ENCODE measurements around the gene PNMA6A. TPM values are rescaled to one million over a fixed set of nuclear protein-coding genes. Genes with fewer than 3 reads are reported as not detected.
"Not testable (repeated sequence)": the region's sequence is repeated elsewhere in the genome, so short reads cannot be mapped to it uniquely, and the experiment has no call there.

PNMA6A gene
- polyA plus RNA-seq (2013, experiment 1 of 2), result 1.9 TPM
- 2.1 TPM for polyA plus RNA-seq (2013, experiment 2 of 2)

- not testable (repeated sequence) for H3K27me3 ChIP-seq (ENCODE audit: insufficient read depth, low read length, poor library complexity); H3K79me2 ChIP-seq (ENCODE audit: control insufficient read depth, insufficient read depth, low read length); H2BK5ac ChIP-seq (ENCODE audit: low read length); H3K27ac ChIP-seq (ENCODE audit: low read depth, low read length); H2AK5ac ChIP-seq (ENCODE audit: low read length); H3K4ac ChIP-seq (ENCODE audit: low read depth, low read length); H4K5ac ChIP-seq (ENCODE audit: low read length); H3K18ac ChIP-seq (ENCODE audit: low read length); H3K36me3 ChIP-seq (ENCODE audit: control insufficient read depth, insufficient read depth, low read length); H4K8ac ChIP-seq (ENCODE audit: low read depth, low read length); DNase-seq; H3K56ac ChIP-seq (ENCODE audit: low read length); H3K4me2 ChIP-seq (ENCODE audit: low read length); H3K79me1 ChIP-seq (ENCODE audit: low read length); H3K4me1 ChIP-seq (ENCODE audit: control insufficient read depth, low read depth, low read length); H2BK120ac ChIP-seq (ENCODE audit: low read depth, low read length); H2BK15ac ChIP-seq (replicated peaks; ENCODE audit: low read depth); H3K23ac ChIP-seq (ENCODE audit: low read length); H3K4me3 ChIP-seq (ENCODE audit: low read length); H3K9ac ChIP-seq (ENCODE audit: low read length)
- WGBS (ENCODE audit: extremely low coverage, insufficient coverage, low lambda C conversion rate), result no CpG with 5 or more reads among the region's 76 CpGs
Measured at GRCh38 chrX:153071909-153072583, at the start of gene PNMA6A. TSS of gene PNMA6A (plus strand) at chrX:153072454. CDS start at chrX:153073063, 609 bp downstream.

GRCh38 chrX:153026501-153026900 is 45.8 kb upstream of the PNMA6A start:
- H4K8ac ChIP-seq (ENCODE audit: low read depth, low read length); H3K18ac ChIP-seq (ENCODE audit: low read length); H3K4me2 ChIP-seq (ENCODE audit: low read length); H3K27ac ChIP-seq (ENCODE audit: low read depth, low read length); H3K9ac ChIP-seq (ENCODE audit: low read length); H4K5ac ChIP-seq (ENCODE audit: low read length); H3K4me3 ChIP-seq (ENCODE audit: low read length); H2BK15ac ChIP-seq (replicated peaks; ENCODE audit: low read depth); H2BK120ac ChIP-seq (ENCODE audit: low read depth, low read length); H3K27me3 ChIP-seq (ENCODE audit: insufficient read depth, low read length, poor library complexity); H3K4me1 ChIP-seq (ENCODE audit: control insufficient read depth, low read depth, low read length); H3K56ac ChIP-seq (ENCODE audit: low read length); H3K4ac ChIP-seq (ENCODE audit: low read depth, low read length); H3K79me1 ChIP-seq (ENCODE audit: low read length); H2BK5ac ChIP-seq (ENCODE audit: low read length); H3K79me2 ChIP-seq (ENCODE audit: control insufficient read depth, insufficient read depth, low read length); H2AK5ac ChIP-seq (ENCODE audit: low read length); H3K36me3 ChIP-seq (ENCODE audit: control insufficient read depth, insufficient read depth, low read length); H3K23ac ChIP-seq (ENCODE audit: low read length); DNase-seq: not testable (repeated sequence)
- WGBS (ENCODE audit: extremely low coverage, insufficient coverage, low lambda C conversion rate), result 88% methylated on average over 1 of the region's 2 CpGs

- H3K4me1 ChIP-seq (ENCODE audit: control insufficient read depth, low read depth, low read length); H3K27ac ChIP-seq (ENCODE audit: low read depth, low read length); H3K4ac ChIP-seq (ENCODE audit: low read depth, low read length); H3K18ac ChIP-seq (ENCODE audit: low read length); H3K36me3 ChIP-seq (ENCODE audit: control insufficient read depth, insufficient read depth, low read length); H4K5ac ChIP-seq (ENCODE audit: low read length); H3K27me3 ChIP-seq (ENCODE audit: insufficient read depth, low read length, poor library complexity); H3K23ac ChIP-seq (ENCODE audit: low read length); H2BK5ac ChIP-seq (ENCODE audit: low read length); H4K8ac ChIP-seq (ENCODE audit: low read depth, low read length); H3K79me1 ChIP-seq (ENCODE audit: low read length); H3K9ac ChIP-seq (ENCODE audit: low read length); H3K4me3 ChIP-seq (ENCODE audit: low read length); H2BK15ac ChIP-seq (replicated peaks; ENCODE audit: low read depth); H2AK5ac ChIP-seq (ENCODE audit: low read length); H3K4me2 ChIP-seq (ENCODE audit: low read length); H3K79me2 ChIP-seq (ENCODE audit: control insufficient read depth, insufficient read depth, low read length); H3K56ac ChIP-seq (ENCODE audit: low read length); DNase-seq; H2BK120ac ChIP-seq (ENCODE audit: low read depth, low read length): not testable (repeated sequence)
- WGBS (ENCODE audit: extremely low coverage, insufficient coverage, low lambda C conversion rate), result no CpG with 5 or more reads among the region's 11 CpGs
Measured at GRCh38 chrX:153028487-153028886, 43.8 kb upstream of the PNMA6A start.

- no peak overlapping the region for H4K5ac ChIP-seq (ENCODE audit: low read length)
- DNase-seq, result no peak
Measured at GRCh38 chrX:153029162-153029561, 43.1 kb upstream of the PNMA6A start.

GRCh38 chrX:153029875-153030274 is 42.4 kb upstream of the PNMA6A start:
- H2BK15ac ChIP-seq (replicated peaks; ENCODE audit: low read depth), result no peak overlapping the region
- no peak overlapping the region for H3K56ac ChIP-seq (ENCODE audit: low read length)
- no peak overlapping the region for H3K23ac ChIP-seq (ENCODE audit: low read length)
- no CpG with 5 or more reads among the region's 11 CpGs for WGBS (ENCODE audit: extremely low coverage, insufficient coverage, low lambda C conversion rate)
- H2BK120ac ChIP-seq (ENCODE audit: low read depth, low read length), result no peak overlapping the region
- no peak for DNase-seq
- no peaks in the 10 kb centered on the region for H3K36me3 ChIP-seq (ENCODE audit: control insufficient read depth, insufficient read depth, low read length)
- H3K4me1 ChIP-seq (ENCODE audit: control insufficient read depth, low read depth, low read length), result no peaks in the 10 kb centered on the region
- no peaks in the 10 kb centered on the region for H3K27me3 ChIP-seq (ENCODE audit: insufficient read depth, low read length, poor library complexity)
- no peak overlapping the region for H3K4me2 ChIP-seq (ENCODE audit: low read length)
- no peak overlapping the region for H2AK5ac ChIP-seq (ENCODE audit: low read length)
- H3K9ac ChIP-seq (ENCODE audit: low read length), result no peak overlapping the region
- no peak overlapping the region for H4K8ac ChIP-seq (ENCODE audit: low read depth, low read length)
- H2BK5ac ChIP-seq (ENCODE audit: low read length), result no peak overlapping the region
- no peak overlapping the region for H3K27ac ChIP-seq (ENCODE audit: low read depth, low read length)
- H3K4ac ChIP-seq (ENCODE audit: low read depth, low read length), result no peak overlapping the region
- H4K5ac ChIP-seq (ENCODE audit: low read length), result no peak overlapping the region
- H3K4me3 ChIP-seq (ENCODE audit: low read length), result no peak overlapping the region
- no peaks in the 10 kb centered on the region for H3K79me2 ChIP-seq (ENCODE audit: control insufficient read depth, insufficient read depth, low read length)
- no peak overlapping the region for H3K18ac ChIP-seq (ENCODE audit: low read length)
- H3K79me1 ChIP-seq (ENCODE audit: low read length), result no peaks in the 10 kb centered on the region

More at GRCh38 chrX:153029162-153029561, 43.1 kb upstream of the PNMA6A start:
- no peak overlapping the region for H3K56ac ChIP-seq (ENCODE audit: low read length)
- no peak overlapping the region for H3K23ac ChIP-seq (ENCODE audit: low read length)
- no peaks in the 10 kb centered on the region for H3K36me3 ChIP-seq (ENCODE audit: control insufficient read depth, insufficient read depth, low read length)
- H3K79me1 ChIP-seq (ENCODE audit: low read length), result no peaks in the 10 kb centered on the region
- H3K9ac ChIP-seq (ENCODE audit: low read length), result no peak overlapping the region
- no peak overlapping the region for H2BK5ac ChIP-seq (ENCODE audit: low read length)
- H3K4me1 ChIP-seq (ENCODE audit: control insufficient read depth, low read depth, low read length), result no peaks in the 10 kb centered on the region
- H3K4ac ChIP-seq (ENCODE audit: low read depth, low read length), result no peak overlapping the region
- no peak overlapping the region for H3K4me2 ChIP-seq (ENCODE audit: low read length)
- H3K27me3 ChIP-seq (ENCODE audit: insufficient read depth, low read length, poor library complexity), result no peaks in the 10 kb centered on the region
- no peak overlapping the region for H4K8ac ChIP-seq (ENCODE audit: low read depth, low read length)
- no peak overlapping the region for H3K18ac ChIP-seq (ENCODE audit: low read length)
- no peak overlapping the region for H2AK5ac ChIP-seq (ENCODE audit: low read length)
- no peak overlapping the region for H2BK120ac ChIP-seq (ENCODE audit: low read depth, low read length)
- H3K4me3 ChIP-seq (ENCODE audit: low read length), result no peak overlapping the region
- H2BK15ac ChIP-seq (replicated peaks; ENCODE audit: low read depth), result no peak overlapping the region
- H3K27ac ChIP-seq (ENCODE audit: low read depth, low read length), result no peak overlapping the region
- WGBS (ENCODE audit: extremely low coverage, insufficient coverage, low lambda C conversion rate), result no CpG with 5 or more reads among the region's 2 CpGs
- no peaks in the 10 kb centered on the region for H3K79me2 ChIP-seq (ENCODE audit: control insufficient read depth, insufficient read depth, low read length)

- Histone ChIP-seq H2BK120ac (ENCODE audit: low read depth, low read length) (no peak overlapping the region), H3K56ac (ENCODE audit: low read length) (no peak overlapping the region), H3K4me3 (ENCODE audit: low read length) (no peak overlapping the region), H3K4me1 (ENCODE audit: control insufficient read depth, low read depth, low read length) (no peaks in the 10 kb centered on the region), H2BK5ac (ENCODE audit: low read length) (no peak overlapping the region), H3K79me2 (ENCODE audit: control insufficient read depth, insufficient read depth, low read length) (no peaks in the 10 kb centered on the region), H3K4ac (ENCODE audit: low read depth, low read length) (no peak overlapping the region), H3K27ac (ENCODE audit: low read depth, low read length) (no peak overlapping the region), H2BK15ac (replicated peaks; ENCODE audit: low read depth) (no peak overlapping the region), H4K5ac (ENCODE audit: low read length) (no peak overlapping the region), H3K36me3 (ENCODE audit: control insufficient read depth, insufficient read depth, low read length) (no peaks in the 10 kb centered on the region), H4K8ac (ENCODE audit: low read depth, low read length) (no peak overlapping the region), H2AK5ac (ENCODE audit: low read length) (no peak overlapping the region), H3K27me3 (ENCODE audit: insufficient read depth, low read length, poor library complexity) (no peaks in the 10 kb centered on the region), H3K9ac (ENCODE audit: low read length) (no peak overlapping the region), H3K18ac (ENCODE audit: low read length) (no peak overlapping the region), H3K79me1 (ENCODE audit: low read length) (no peaks in the 10 kb centered on the region), H3K4me2 (ENCODE audit: low read length) (no peak overlapping the region), H3K23ac (ENCODE audit: low read length) (no peak overlapping the region)
- no CpG with 5 or more reads among the region's 12 CpGs for WGBS (ENCODE audit: extremely low coverage, insufficient coverage, low lambda C conversion rate)
- no peak for DNase-seq
Measured at GRCh38 chrX:153030801-153031200, 41.5 kb upstream of the PNMA6A start.

Measured in mesendoderm (in vitro differentiated cells).